ENCODE data around the gene KIF7. TPM values are rescaled to one million over a fixed set of nuclear protein-coding genes. Genes with fewer than 3 reads are reported as not detected.

KIF7 gene
- total and polyA plus RNA-seq, 2 of the 8 experiments (the other 6 are each of a cell fraction or from before 2014, with no cell fraction given): 4.9 to 14.0 TPM

DNA sequence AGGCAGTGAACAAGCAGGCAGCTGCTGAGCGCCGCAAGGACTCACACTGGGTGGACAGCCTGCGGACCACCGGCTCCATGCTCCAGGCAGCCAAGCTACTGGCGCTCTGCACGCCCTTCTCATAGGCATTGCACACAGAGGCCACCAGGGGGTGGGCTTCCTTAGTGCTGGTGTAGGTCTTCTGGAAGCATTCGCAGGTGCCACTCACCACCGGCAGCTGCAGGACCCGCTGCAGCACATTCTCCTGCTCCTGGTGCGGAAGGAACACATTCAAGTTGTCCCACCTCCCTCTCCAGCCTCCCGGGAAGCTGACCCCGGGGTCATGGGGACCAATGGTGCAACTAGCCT is 17.9 kb upstream of the KIF7 start:
- FAIRE-seq (peak; percentile 93), DNase-seq (ENCODE audit: low read depth in 1 of 2, low spot score in 2 of 2) (peak in 1 of 2 experiments; percentile 85)
- 0 out of 2 replicates have a peak overlapping the region, but pooled peaks have one; percentile 62 for H2BK15ac ChIP-seq (ENCODE audit: low read length)
- H4K20me1 ChIP-seq (replicated peaks in 1 of 2; ENCODE audit: control insufficient read depth in 1 of 2, insufficient read depth in 2 of 2, low read length in 2 of 2): no peaks in the 10 kb centered on the region
- H2BK5ac ChIP-seq (ENCODE audit: low read depth, low read length): no peak overlapping the region
- no peak overlapping the region for H3K14ac ChIP-seq (ENCODE audit: insufficient read length)
- H2BK120ac ChIP-seq (replicated peaks; ENCODE audit: low read depth, low read length): no peak overlapping the region
- H3K79me1 ChIP-seq (ENCODE audit: low read depth, low read length): no peaks in the 10 kb centered on the region
- no peak overlapping the region for H3K4me3 ChIP-seq (ENCODE audit: extremely low read depth in 1 of 4, insufficient read depth in 2 of 4, low read depth in 3 of 4, low read length in 4 of 4)
- no peak overlapping the region for H2AK5ac ChIP-seq (ENCODE audit: low read depth, low read length)
- no peak overlapping the region for H3K56ac ChIP-seq (replicated peaks; ENCODE audit: insufficient read length, low read depth, low read length)
- no peak overlapping the region for H4K8ac ChIP-seq (ENCODE audit: extremely low read depth, insufficient read depth, low read length)
- no peaks in the 10 kb centered on the region for H3K23me2 ChIP-seq (ENCODE audit: low read depth, low read length)
- H4K5ac ChIP-seq (ENCODE audit: insufficient read length, low read depth, low read length): no peak overlapping the region
- H3K9me3 ChIP-seq (ENCODE audit: insufficient read depth in 2 of 2, low read depth in 1 of 2, low read length in 1 of 2): no peaks in the 10 kb centered on the region
- H3K79me2 ChIP-seq (ENCODE audit: control insufficient read depth in 1 of 2, insufficient read depth in 2 of 2, low read length in 2 of 2): no peaks in the 10 kb centered on the region
- peaks cover 0 to 3% (median 0%) of the 10 kb centered on the region in 4 experiments; a peak in 2 of 7 replicates for H3K27me3 ChIP-seq (replicated peaks in 1 of 4; ENCODE audit: control insufficient read depth in 3 of 4, extremely low read depth in 1 of 4, insufficient read depth in 3 of 4, low read length in 3 of 4)
- H2BK20ac ChIP-seq (ENCODE audit: low read length): no peak overlapping the region
- 0 out of 2 replicates have a peak overlapping the region, but pooled peaks have one; percentile 5 for H2BK12ac ChIP-seq (ENCODE audit: low read depth, low read length)
- 0 out of 2 replicates have a peak overlapping the region, but pooled peaks have one; percentile 37 for H2AFZ ChIP-seq (ENCODE audit: low read length)
- H3K27ac ChIP-seq (ENCODE audit: low read depth, low read length): no peak overlapping the region
- ChIA-PET POLR2A (ENCODE audit: partially characterized antibody) (no interaction called here), CTCF (ENCODE audit: partially characterized antibody) (interaction anchor here (0.6 to 6.6 kb wide), 26 partner anchors 8 to 775 kb away, joined by 3 to 43 read pairs (median 4); partner anchors contain the start of genes PEX11A and WDR93)
- H3K36me3 ChIP-seq (ENCODE audit: control insufficient read depth in 2 of 4, insufficient read depth in 4 of 4, low read length in 3 of 4): no peaks in the 10 kb centered on the region
- WGBS, 2 experiments (ENCODE audit: extremely low coverage in 1 of 2, insufficient coverage in 1 of 2, insufficient read length in 1 of 2, insufficient replicate concordance in 2 of 2, low coverage in 1 of 2, low lambda C conversion rate in 2 of 2, missing lambda C conversion rate in 1 of 2): 46% methylated on average over 12 of the region's 12 CpGs; no CpG with 5 or more reads in 1 of the 2 experiments
- H3K9ac ChIP-seq (replicated peaks in 1 of 4; ENCODE audit: extremely low read depth in 1 of 4, low read depth in 3 of 4, low read length in 3 of 4): no peak overlapping the region
- no peak overlapping the region; a peak in 1 of 4 replicates for H3K4me2 ChIP-seq (ENCODE audit: insufficient read depth in 1 of 2, low read depth in 2 of 2, low read length in 2 of 2)
- H3K23ac ChIP-seq (ENCODE audit: insufficient read length): no peak overlapping the region
- no peaks in the 10 kb centered on the region; a peak in 1 of 7 replicates for H3K4me1 ChIP-seq (replicated peaks in 1 of 4; ENCODE audit: control insufficient read depth in 3 of 4, insufficient read depth in 4 of 4, low read length in 3 of 4)
- H3K18ac ChIP-seq (ENCODE audit: extremely low read depth, low read length): no peak overlapping the region
- no peak overlapping the region for H4K91ac ChIP-seq (replicated peaks; ENCODE audit: insufficient read length, low read length)
- no peak overlapping the region for H3K4ac ChIP-seq (replicated peaks; ENCODE audit: insufficient read length, low read depth, low read length)
- TF ChIP-seq FOSL1 (IDR thresholded peaks at IDR 0.05; ENCODE audit: insufficient read depth, low read depth, low read length) (no peak), NRF1 (IDR thresholded peaks at IDR 0.05; ENCODE audit: low read depth, low read length) (no peak), TAF1 (IDR thresholded peaks at IDR 0.05; ENCODE audit: low read depth, low read length) (no peak), JUND (IDR thresholded peaks at IDR 0.05; ENCODE audit: low read length) (no peak), TCF12 (IDR thresholded peaks at IDR 0.05; ENCODE audit: low read depth, low read length) (0 out of 2 replicates have a peak, but pooled peaks have one; percentile 22), HDAC2 (IDR thresholded peaks at IDR 0.05; ENCODE audit: borderline replicate concordance in 1 of 2, low read depth in 2 of 2, low read length in 2 of 2) (no peak), ASH2L (IDR thresholded peaks at IDR 0.05; ENCODE audit: low read length) (no peak)
- TF ChIP-seq, protein P1, sequence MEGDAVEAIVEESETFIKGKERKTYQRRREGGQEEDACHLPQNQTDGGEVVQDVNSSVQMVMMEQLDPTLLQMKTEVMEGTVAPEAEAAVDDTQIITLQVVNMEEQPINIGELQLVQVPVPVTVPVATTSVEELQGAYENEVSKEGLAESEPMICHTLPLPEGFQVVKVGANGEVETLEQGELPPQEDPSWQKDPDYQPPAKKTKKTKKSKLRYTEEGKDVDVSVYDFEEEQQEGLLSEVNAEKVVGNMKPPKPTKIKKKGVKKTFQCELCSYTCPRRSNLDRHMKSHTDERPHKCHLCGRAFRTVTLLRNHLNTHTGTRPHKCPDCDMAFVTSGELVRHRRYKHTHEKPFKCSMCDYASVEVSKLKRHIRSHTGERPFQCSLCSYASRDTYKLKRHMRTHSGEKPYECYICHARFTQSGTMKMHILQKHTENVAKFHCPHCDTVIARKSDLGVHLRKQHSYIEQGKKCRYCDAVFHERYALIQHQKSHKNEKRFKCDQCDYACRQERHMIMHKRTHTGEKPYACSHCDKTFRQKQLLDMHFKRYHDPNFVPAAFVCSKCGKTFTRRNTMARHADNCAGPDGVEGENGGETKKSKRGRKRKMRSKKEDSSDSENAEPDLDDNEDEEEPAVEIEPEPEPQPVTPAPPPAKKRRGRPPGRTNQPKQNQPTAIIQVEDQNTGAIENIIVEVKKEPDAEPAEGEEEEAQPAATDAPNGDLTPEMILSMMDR (IDR thresholded peaks at IDR 0.05; ENCODE audit: control extremely low read depth in 1 of 3, insufficient read depth in 1 of 3, low read depth in 1 of 3, low read length in 3 of 3): peak; percentile 84 to 94 (median 93)
- TF ChIP-seq, protein P2, sequence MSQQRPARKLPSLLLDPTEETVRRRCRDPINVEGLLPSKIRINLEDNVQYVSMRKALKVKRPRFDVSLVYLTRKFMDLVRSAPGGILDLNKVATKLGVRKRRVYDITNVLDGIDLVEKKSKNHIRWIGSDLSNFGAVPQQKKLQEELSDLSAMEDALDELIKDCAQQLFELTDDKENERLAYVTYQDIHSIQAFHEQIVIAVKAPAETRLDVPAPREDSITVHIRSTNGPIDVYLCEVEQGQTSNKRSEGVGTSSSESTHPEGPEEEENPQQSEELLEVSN (IDR thresholded peaks at IDR 0.05): 0 out of 2 replicates have a peak, but pooled peaks have one; percentile 11
